H1 (cell line): ENCODE data around the gene SLC7A9.

Source experiments
- BRCA1 ChIP-seq: IDR thresholded peaks from 2 replicates; pipeline ENCODE4 v1.6.1; 2012; ENCODE audit warnings: low read depth, low read length, improper control_type of control experiment
- CTCF ChIP-seq, 3 experiments: IDR thresholded peaks; 1 replicate in 2 of 3; 2 replicates in 1 of 3; pipeline versions ENCODE4 v1.5.1 to v1.6.1; 2011; ENCODE audit warnings: low read length in 3 of 3, mild to moderate bottlenecking in 3 of 3, inconsistent platforms in 2 of 3, low read depth in 1 of 3, moderate library complexity in 1 of 3; ENCODE audit not compliant: insufficient read depth in 1 of 3; ENCODE audit errors: control extremely low read depth in 1 of 3
- GABPA ChIP-seq: IDR thresholded peaks from 2 replicates; pipeline ENCODE4 v1.6.1; 2011; ENCODE audit warnings: mild to moderate bottlenecking, low read length, moderate library complexity, borderline replicate concordance; ENCODE audit not compliant: insufficient read depth
- JUN ChIP-seq: IDR thresholded peaks from 2 replicates; pipeline ENCODE4 v1.6.1; 2011; ENCODE audit warnings: low read depth, mild to moderate bottlenecking, improper control_type of control experiment, low read length
- KDM5A ChIP-seq: fragments of 200-600 bp; IDR thresholded peaks from 2 replicates; pipeline ENCODE4 v1.7.1; 2012; ENCODE audit warnings: mild to moderate bottlenecking, low read length, inconsistent platforms, mixed read lengths
- NRF1 ChIP-seq: IDR thresholded peaks from 2 replicates; pipeline ENCODE4 v1.6.1; 2011; ENCODE audit warnings: mild to moderate bottlenecking, low read depth, low read length, improper control_type of control experiment
- POLR2A ChIP-seq, 2 experiments: IDR thresholded peaks; 1 replicate in 1 of 2; 2 replicates in 1 of 2; pipeline ENCODE4 v1.6.1; 2011; ENCODE audit warnings: low read depth in 2 of 2, low read length in 2 of 2, mild to moderate bottlenecking in 2 of 2; ENCODE audit errors: control extremely low read depth in 1 of 2
- POLR2AphosphoS5 ChIP-seq: IDR thresholded peaks from 2 replicates; pipeline ENCODE4 v1.6.1; 2011; ENCODE audit warnings: low read depth, low read length
- RXRA ChIP-seq: IDR thresholded peaks from 2 replicates; pipeline ENCODE4 v1.6.1; 2011; ENCODE audit warnings: low read depth, mild to moderate bottlenecking, low read length, moderate library complexity; ENCODE audit not compliant: insufficient read depth
- TAF1 ChIP-seq: IDR thresholded peaks from 2 replicates; pipeline ENCODE4 v1.6.1; 2011; ENCODE audit warnings: mild to moderate bottlenecking, low read depth, low read length
- ZNF274 ChIP-seq: IDR thresholded peaks from 2 replicates; pipeline ENCODE4 v1.7.0; 2012; ENCODE audit warnings: low read length, borderline replicate concordance; ENCODE audit errors: extremely low read depth

- TF ChIP-seq BRCA1 (no peak), KDM5A (no peak), TAF1 (no peak), CTCF (IDR thresholded peaks at IDR 0.05; ENCODE audit: control extremely low read depth in 1 of 3, insufficient read depth in 1 of 3, low read depth in 1 of 3, low read length in 3 of 3) (no peak), JUN (no peak), ZNF274 (no peak), POLR2A (IDR thresholded peaks at IDR 0.05; ENCODE audit: control extremely low read depth in 1 of 2, low read depth in 2 of 2, low read length in 2 of 2) (no peak), NRF1 (no peak), GABPA (no peak), POLR2AphosphoS5 (no peak), RXRA (no peak)
These were observed 21.3 kb upstream of the SLC7A9 start for GRCh38 chr19:32890841-32891240.
